ENCODE measurements around the gene C4orf36. TPM values are rescaled to one million over a fixed set of nuclear protein-coding genes. Genes with fewer than 3 reads are reported as not detected.

C4orf36 gene
- total and polyA plus RNA-seq, 2 of the 4 experiments (the other 2 are of a cell fraction), result 0.18 to 0.41 TPM

DNA sequence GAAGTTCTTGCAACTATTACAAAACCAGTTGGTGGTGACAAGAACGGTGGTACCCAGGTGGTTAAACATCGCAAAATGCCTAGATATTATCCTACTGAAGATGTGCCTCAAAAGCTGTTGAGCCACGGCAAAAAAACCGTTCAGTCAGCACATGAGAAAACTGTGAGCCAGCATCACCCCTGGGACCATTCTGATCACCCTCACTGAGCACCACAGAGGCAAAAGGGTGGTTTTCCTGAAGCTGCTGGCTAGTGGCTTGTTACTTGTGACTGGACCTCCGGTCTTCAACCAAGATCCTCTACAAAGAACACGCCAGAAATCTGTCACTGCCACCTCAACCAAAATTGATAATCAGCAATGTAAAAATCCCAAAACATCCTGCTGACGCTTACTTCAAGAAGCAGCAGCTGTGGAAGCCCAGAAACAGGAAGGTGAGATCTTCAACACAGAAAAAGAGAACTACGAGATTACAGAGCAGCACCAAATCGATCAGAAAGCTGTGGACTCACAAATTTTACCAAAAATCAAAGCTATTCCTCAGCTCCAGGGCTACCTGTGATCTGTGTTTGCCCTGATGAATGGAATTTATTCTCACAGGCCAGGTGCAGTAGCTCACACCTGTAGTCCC, 21.7 kb downstream of the C4orf36 start:
- Histone ChIP-seq H4K20me1 (ENCODE audit: insufficient read depth, low read length) (no peaks in the 10 kb centered on the region), H3K56ac (ENCODE audit: extremely low read depth, insufficient read depth, low read length) (no peak overlapping the region), H2AFZ (replicated peaks; ENCODE audit: low read length, poor library complexity) (no peak overlapping the region), H3K36me3 (ENCODE audit: control insufficient read depth, insufficient read depth, low read length) (no peaks in the 10 kb centered on the region), H3K23ac (ENCODE audit: low read depth, low read length) (no peak overlapping the region; the same call in 1 of the 2 replicates), H3K14ac (replicated peaks; ENCODE audit: low read depth, low read length) (no peak overlapping the region), H2AK5ac (ENCODE audit: low read depth, low read length) (no peak overlapping the region; the same call in 1 of the 2 replicates), H2BK15ac (ENCODE audit: low read depth, low read length) (no peak overlapping the region), H4K91ac (ENCODE audit: insufficient read depth, low read depth, low read length) (no peak overlapping the region), H3K4me3 (ENCODE audit: insufficient read depth, low read depth, low read length) (no peak overlapping the region), H3K4ac (ENCODE audit: low read depth, low read length) (no peak overlapping the region), H2BK20ac (ENCODE audit: low read depth, low read length) (no peak overlapping the region), H2BK5ac (ENCODE audit: low read depth, low read length, poor library complexity, severe bottlenecking) (no peak overlapping the region), H4K5ac (ENCODE audit: low read depth, low read length) (no peak overlapping the region), H2BK120ac (ENCODE audit: low read depth, low read length) (no peak overlapping the region), H3K79me1 (ENCODE audit: low read depth in 1 of 2, low read length in 2 of 2) (no peaks in the 10 kb centered on the region), H2AK9ac (replicated peaks; ENCODE audit: low read depth, low read length, poor library complexity) (no peak overlapping the region), H4K8ac (ENCODE audit: low read depth in 2 of 2, low read length in 2 of 2) (no peak overlapping the region), H3K27ac (ENCODE audit: insufficient read depth, low read length) (no peak overlapping the region), H3K4me1 (ENCODE audit: control insufficient read depth, insufficient read depth, low read length) (no peaks in the 10 kb centered on the region), H3K18ac (ENCODE audit: low read depth, low read length) (no peak overlapping the region), H3K27me3 (ENCODE audit: control insufficient read depth, insufficient read depth, low read length) (no peaks in the 10 kb centered on the region), H3K9me1 (ENCODE audit: insufficient read depth, low read length) (no peaks in the 10 kb centered on the region), H3K9ac (ENCODE audit: low read depth, low read length) (no peak overlapping the region), H3K9me3 (ENCODE audit: control insufficient read depth, insufficient read depth, low read length) (no peaks in the 10 kb centered on the region), H3K4me2 (ENCODE audit: low read depth, low read length) (no peak overlapping the region)
- ATAC-seq (ENCODE audit: low read depth) (no peak), DNase-seq (no peak)
- WGBS, 2 experiments (ENCODE audit: extremely low coverage in 2 of 2, insufficient read length in 1 of 2), result 57% methylated on average over 5 of the region's 9 CpGs; no CpG with 5 or more reads in 1 of the 2 experiments
- TF ChIP-seq BHLHE40 (IDR thresholded peaks at IDR 0.05; ENCODE audit: low read depth, low read length) (no peak), MAFK (IDR thresholded peaks at IDR 0.05; ENCODE audit: low read depth, low read length) (no peak), NFE2L2 (IDR thresholded peaks at IDR 0.05; ENCODE audit: low read depth, low read length) (no peak), MXI1 (IDR thresholded peaks at IDR 0.05; ENCODE audit: borderline replicate concordance, low read depth, low read length) (no peak), CEBPB (IDR thresholded peaks at IDR 0.05; ENCODE audit: low read depth, low read length) (no peak), FOS (IDR thresholded peaks at IDR 0.05; ENCODE audit: low read depth, low read length) (no peak), POLR2A (IDR thresholded peaks at IDR 0.05; ENCODE audit: low read depth, low read length) (no peak), RAD21 (IDR thresholded peaks at IDR 0.05; ENCODE audit: low read length) (no peak), RCOR1 (IDR thresholded peaks at IDR 0.05; ENCODE audit: insufficient replicate concordance, low read length) (no peak), USF2 (IDR thresholded peaks at IDR 0.05; ENCODE audit: low read depth, low read length) (no peak), SMC3 (IDR thresholded peaks at IDR 0.05; ENCODE audit: low read depth, low read length) (no peak), CHD1 (IDR thresholded peaks at IDR 0.05; ENCODE audit: low read depth, low read length) (no peak), RFX5 (IDR thresholded peaks at IDR 0.05; ENCODE audit: low read depth, low read length) (no peak), MAZ (IDR thresholded peaks at IDR 0.05; ENCODE audit: borderline replicate concordance, low read depth, low read length) (no peak)
- TF ChIP-seq, protein P1, sequence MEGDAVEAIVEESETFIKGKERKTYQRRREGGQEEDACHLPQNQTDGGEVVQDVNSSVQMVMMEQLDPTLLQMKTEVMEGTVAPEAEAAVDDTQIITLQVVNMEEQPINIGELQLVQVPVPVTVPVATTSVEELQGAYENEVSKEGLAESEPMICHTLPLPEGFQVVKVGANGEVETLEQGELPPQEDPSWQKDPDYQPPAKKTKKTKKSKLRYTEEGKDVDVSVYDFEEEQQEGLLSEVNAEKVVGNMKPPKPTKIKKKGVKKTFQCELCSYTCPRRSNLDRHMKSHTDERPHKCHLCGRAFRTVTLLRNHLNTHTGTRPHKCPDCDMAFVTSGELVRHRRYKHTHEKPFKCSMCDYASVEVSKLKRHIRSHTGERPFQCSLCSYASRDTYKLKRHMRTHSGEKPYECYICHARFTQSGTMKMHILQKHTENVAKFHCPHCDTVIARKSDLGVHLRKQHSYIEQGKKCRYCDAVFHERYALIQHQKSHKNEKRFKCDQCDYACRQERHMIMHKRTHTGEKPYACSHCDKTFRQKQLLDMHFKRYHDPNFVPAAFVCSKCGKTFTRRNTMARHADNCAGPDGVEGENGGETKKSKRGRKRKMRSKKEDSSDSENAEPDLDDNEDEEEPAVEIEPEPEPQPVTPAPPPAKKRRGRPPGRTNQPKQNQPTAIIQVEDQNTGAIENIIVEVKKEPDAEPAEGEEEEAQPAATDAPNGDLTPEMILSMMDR (conservative IDR thresholded peaks at IDR 0.05; ENCODE audit: low read depth, low read length), result no peak
- TF ChIP-seq, protein P2, sequence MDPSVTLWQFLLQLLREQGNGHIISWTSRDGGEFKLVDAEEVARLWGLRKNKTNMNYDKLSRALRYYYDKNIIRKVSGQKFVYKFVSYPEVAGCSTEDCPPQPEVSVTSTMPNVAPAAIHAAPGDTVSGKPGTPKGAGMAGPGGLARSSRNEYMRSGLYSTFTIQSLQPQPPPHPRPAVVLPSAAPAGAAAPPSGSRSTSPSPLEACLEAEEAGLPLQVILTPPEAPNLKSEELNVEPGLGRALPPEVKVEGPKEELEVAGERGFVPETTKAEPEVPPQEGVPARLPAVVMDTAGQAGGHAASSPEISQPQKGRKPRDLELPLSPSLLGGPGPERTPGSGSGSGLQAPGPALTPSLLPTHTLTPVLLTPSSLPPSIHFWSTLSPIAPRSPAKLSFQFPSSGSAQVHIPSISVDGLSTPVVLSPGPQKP (IDR thresholded peaks at IDR 0.05; ENCODE audit: borderline replicate concordance, low read depth, low read length), result no peak
- intact Hi-C loops (cut with micrococcal nuclease) (no loop called here), in situ Hi-C loops (cut with MboI; ENCODE audit: low sequenced_read_pairs) (no loop called here), dilution Hi-C loops (cut with HindIII; ENCODE audit: low sequenced_read_pairs, unreplicated experiment) (no loop called here)
- ChIA-PET CTCF (interaction anchor here (0.7 kb wide), 1 partner anchor 41 kb away, joined by 3 read pairs; no protein-coding TSS in a partner anchor), POLR2A (ENCODE audit: unreplicated experiment) (no interaction called here)
- no TSS peak for BruUV-seq (replicated peaks)

Data from IMR-90 (cell line).